Measurements from ENCODE around the gene TAPBP.

- TF ChIP-seq CTCF (IDR thresholded peaks at IDR 0.05): no peak
- no peak for TF ChIP-seq EP300 (IDR thresholded peaks at IDR 0.05)
- no peak for TF ChIP-seq POLR2A (IDR thresholded peaks at IDR 0.05)
Observed at GRCh38 chr6:33306356-33306755, 7.5 kb downstream of the TAPBP start.

Data from tibial nerve (tissue), 4 donors.